Measurements from ENCODE around the gene TJP3.
A peak's percentile ranks its signal among the peaks of the same experiment; 100 is the strongest.

Gene TJP3

DNA sequence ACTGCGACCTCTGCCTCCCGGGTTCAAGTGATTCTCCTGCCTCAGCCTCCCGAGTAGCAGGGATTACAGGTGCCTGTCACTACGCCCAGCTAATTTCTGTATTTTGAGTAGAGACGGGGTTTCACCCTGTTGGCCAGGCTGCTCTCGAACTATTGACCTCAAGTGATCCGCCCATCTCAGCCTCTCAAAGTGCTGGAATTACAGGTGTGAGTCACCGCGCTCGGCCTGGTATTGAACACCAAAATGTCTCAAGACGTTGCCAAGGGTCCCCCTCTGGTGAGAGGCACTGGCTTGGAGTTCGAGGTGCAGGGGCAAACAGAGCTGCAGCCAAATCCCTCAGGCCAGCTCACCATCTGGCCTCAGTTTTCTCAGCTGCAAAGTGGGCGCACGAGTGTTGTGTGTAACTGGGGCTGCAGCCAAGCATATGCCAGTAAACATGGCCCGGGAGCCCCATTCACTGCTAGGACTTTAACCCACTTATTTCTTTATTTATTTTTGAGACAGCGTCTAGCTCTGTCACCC is 8.0 kb downstream of the TJP3 start:
- DNase-seq, result no peak

DNA sequence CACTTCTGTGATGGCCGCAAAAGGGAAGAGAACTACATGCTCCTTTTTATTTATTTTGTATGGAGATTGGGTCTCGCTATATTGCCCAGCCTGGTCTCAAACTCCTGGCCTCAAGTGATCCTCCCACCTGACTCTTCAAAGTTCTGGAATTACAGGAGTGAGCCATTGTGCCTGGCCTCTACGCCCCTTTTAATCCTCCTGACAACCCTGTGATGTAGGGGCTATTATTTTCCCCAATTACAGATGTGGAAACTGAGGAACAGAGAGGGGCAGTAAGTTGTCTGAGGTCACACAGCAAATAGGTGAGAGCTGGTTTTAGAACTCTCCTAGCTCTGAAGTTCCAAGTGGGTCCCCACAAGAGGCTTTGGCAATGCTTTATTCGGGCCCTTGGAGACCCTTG is 11.7 kb downstream of the TJP3 start:
- no peak for DNase-seq

DNA sequence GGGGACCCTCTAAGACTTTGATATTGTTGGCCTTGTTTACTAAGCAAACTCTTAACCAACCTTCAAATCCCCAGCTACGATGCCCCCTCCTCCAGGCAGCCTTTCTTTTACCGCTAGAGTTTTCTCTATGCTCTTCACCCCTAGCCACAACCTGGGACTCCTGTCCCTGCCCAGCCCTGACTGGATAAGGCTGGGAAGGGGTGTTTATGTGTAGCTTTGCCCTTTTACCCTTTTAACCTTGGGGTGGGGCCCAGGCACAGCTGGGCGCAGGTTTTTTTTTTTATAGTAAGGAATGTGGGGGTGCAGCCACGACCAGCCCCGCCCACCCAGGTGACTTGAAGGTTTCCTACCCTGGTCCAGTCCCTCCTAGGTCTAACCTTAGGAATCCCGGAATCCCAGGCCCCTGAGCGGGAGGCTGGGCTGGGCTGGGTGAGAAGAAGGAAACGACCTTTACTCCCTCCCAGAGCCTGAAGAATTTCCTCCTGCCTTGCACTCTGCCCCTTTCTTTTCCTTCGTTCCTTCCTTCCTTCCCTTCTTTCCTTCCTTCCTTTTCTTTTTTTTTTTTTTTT is 12.2 kb downstream of the TJP3 start:
- DNase-seq, result no peak

DNA sequence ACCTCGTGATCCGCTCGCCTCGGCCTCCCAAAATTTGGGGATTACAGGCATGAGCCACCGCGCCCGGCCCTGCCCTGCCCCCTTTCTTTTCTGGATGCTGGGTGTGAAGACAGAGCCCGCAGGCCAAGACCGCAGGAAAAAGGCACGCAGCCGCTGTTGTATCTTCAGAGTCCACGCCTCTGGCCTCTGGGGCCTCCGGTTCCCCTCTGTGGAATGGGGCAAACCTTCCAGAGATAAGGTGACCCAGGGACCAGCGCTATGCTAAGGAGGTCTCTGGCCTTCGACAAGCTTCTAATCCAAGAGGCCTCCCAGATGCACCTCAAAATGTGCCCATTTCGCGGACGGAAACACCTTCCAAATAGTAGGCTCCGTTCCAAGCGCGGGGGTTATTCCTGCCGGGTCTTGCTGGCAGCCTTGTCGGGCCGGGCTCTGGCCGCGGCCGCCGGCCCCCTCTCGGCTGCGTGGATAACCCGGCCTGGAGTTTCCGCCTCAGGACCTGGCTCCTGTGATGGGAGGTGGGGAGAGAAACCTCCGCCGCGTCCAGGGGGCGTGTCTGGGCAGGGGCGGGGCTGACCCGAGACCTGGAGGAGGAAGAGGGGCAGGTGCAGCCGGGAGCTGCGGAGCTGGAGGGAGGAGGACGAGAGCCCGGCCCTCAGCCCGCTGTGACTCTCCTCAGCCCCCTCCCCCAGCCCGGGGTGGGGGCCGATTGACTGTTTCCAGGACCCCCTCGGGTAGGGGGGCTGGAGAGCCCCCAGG is 13.1 kb downstream of the TJP3 start:
- peak; percentile 93 for DNase-seq

DNA sequence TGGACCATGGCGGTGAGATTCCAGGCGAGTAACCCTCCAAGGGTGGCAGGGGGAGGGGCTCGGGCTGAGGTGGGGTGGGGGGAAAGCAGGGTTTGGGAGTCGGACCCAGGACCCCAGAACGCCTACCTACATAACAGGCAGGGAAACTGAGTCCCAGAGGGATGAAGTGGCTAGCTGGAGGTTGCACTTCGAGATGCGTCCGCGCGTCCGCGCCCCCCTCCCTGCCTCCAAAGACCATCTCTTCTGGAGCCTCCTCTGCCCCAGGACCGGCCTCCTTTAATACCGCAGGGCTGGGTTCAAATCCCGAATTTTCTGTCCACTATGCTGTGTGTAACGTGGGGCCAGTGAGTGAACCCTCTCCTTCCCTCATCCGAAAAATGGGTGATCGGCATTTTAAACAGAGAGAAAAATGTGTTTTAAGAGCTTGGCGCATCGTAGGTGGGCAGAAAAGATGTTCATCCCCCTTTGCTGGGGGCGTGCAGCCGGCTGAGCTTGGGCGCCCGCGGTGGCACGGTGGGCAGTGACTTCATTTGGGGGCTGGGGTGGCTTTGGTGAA is 13.8 kb downstream of the TJP3 start:
- DNase-seq, result no peak

DNA sequence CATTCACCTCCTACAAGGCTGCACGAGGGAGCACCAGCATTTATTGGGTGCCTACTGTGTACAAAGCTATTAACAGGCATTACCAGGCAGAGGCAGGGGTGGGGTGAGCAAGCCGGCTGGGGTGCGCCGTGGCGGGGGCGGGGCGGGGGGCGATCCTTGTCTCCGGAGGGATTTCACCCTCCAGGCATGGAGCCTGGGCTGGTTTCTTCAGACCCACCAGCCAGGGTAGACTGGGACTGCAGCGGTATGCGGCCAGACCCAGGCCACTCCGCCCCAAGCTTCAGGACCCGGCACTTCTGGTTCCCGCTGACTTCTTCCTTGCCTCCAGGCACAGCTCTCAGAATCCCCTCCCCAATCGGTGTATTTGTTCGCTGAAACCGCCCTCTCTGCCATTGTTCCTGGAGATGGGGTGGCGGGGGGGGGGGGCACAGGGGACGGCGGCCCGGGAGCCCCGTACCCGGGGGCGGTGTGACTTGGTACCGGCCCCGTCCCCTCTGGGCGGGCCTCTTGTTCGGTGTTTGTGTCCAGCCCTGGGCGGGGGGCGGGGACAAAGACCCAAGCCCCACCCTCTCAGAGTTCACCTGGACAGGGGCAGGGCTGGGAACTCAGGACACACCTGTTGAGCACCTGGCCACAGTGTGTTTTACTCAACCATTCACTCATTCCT is 14.4 kb downstream of the TJP3 start:
- no peak for DNase-seq

DNA sequence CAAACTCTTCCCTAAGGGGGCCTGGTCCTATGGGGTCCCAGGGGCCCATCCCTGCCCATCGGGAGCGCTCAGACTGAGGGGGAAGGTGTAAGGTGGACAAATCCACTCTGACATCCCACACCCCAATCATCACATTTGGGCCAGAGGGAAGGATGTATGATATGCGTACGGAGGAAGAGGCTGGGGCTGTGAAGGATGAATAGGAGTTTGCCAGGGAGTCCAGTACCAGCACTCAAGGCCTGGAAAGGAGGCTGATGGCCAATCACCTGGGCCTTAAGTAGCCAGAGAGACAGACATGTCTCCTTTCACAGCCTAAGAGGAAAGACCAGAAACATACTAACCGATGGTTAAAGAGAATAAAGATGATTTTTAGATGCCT is 14.9 kb downstream of the TJP3 start:
- DNase-seq, result no peak

DNA sequence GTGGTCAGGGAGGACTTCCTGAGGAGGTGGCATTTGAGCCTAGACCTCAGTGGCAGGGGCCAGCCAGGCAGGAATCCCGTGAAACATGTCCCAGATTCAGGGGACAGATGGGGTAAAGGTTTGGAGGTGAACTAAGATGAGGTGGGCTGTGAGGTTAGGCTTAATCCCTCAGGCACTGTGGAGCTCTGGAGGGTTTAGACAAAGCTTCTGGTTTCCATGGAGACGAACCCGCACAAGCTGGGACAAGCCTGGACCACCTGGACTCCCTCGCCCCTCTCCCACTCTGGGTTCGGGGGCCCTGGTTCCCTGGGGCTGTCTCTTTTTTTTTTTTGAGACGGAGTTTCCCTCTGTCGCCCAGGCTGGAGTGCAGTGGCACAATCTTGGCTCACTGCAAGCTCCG is 15.7 kb downstream of the TJP3 start:
- DNase-seq, result peak; percentile 97

DNA sequence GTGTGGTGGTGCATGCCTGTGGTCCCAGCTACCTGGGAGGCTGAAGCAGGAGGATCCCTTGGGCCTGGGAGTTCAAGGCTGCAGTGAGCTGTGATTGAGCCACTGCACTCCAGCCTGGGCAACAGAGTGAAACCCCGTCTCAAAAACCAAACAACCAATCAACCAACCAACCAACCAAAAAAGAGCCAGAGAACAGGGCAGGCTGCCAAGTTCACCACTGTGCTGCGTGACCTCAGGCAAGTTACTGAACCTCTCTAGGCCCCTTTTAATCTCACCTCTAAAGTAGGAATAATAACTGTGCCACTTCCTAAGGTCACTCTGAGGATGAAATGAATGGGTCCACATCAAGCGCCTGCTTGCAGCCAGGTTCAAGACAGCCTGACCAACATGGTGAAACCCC is 16.9 kb downstream of the TJP3 start:
- DNase-seq, result peak; percentile 21

DNA sequence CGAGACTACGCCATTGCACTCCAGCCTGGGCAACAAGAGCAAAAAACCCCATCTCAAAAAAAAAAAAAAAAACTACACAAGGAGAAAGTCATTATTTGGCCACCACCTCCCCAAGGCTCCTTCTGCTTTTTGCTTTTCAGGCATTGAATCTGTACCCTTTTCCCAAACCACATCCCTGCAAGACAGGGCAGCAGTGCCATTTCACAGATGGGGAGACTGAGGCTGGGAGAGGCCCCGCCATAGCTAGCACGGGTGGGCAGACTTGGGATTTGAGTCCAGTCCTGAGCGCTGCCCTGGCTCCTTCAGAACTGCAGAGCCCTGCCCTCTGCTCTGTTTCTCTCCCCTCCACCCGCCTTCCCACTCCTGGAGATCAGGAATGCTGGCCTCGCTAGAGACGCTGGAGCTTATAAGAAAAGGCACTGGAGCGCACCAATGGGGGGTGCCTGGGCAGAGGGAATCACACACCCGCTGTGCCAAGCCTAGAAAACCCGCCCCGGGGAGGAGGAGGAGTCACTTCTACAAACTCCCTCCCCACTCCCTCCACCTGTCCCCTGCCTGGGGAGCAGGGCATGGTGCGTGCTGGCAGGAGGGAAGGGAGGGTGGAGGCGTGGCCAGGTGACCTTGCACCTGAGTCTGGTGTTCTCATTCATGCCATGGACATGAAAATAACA is 17.6 kb downstream of the TJP3 start:
- peak; percentile 97 for DNase-seq

DNA sequence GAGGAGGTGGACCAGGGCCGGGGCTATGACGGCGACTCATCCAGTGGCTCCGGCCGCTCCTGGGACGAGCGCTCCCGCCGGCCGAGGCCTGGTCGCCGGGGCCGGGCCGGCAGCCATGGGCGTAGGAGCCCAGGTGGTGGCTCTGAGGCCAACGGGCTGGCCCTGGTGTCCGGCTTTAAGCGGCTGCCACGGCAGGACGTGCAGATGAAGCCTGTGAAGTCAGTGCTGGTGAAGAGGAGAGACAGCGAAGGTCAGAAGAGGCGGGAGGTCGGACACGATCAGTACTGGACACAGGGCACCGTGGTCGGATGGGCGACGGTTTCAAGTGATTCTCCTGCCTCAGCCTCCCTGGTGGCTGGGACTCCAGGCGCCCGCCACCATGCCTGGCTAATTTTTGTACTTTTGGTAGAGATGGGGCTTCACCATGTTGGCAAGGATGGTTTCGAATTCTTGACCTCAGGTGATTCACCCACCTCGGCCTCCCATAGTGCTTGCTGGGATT is 22.3 kb downstream of the TJP3 start:
- no peak for DNase-seq

DNA sequence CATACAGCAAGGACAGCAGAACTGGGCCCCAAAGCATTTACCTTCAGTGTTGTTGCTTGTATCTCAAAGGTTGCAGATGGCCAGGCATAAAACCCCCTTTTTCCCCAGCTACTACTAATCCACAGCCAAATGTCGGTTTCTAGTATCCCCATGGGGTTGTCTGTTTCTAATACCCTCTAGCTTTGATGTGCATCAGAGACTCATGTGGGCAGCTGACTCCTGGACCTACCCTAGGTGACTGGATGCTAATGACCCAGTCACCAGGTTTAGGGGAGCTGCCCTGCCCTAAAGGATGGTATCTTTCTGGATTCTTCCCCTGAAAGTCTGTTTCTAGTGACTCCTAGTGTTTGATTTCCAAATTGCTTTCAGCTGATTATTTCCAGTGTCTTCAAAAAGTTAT is 23.9 kb downstream of the TJP3 start:
- no peak for DNase-seq

DNA sequence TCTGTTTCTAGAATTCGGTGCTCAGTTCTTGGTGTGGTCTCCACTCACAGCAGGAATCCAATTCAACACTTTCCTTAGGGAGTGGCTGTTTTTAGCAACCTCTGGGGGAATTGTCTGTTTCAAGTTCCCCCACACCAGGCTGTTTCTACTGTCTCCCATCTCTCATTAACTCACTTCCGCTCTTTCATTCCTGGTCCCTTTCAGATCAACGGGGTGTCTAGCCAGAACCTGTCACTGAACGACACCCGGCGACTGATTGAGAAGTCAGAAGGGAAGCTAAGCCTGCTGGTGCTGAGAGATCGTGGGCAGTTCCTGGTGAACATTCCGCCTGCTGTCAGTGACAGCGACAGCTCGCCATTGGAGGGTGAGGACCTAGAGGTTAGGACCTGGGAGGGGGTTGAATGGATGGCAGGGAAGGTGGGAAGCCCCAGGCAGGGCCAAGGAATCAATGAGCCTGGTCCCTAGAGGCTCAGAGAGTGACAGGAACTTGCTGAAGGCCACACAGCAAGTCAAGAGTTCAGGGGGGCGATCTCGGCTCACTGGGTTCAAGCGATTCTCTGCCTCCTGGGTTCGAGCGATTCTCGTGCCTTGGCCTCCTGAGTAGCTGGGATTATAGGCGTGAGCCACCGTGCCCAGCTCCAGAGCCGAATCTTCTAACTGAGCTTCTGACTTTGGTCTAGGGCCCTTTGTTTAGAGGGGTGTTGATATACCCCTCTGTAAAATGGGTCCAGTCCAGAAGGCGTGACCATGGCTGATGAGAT is 25.5 kb downstream of the TJP3 start:
- no peak for DNase-seq

DNA sequence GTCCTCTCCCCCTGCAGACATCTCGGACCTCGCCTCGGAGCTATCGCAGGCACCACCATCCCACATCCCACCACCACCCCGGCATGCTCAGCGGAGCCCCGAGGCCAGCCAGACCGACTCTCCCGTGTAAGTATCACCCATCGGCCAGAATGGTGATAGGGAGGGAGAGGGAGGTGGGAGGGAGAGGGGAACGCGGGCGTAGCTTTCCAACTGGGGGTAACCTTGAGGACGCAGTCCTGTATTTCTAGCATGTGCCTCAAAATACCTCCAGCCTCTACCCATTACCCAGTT is 26.1 kb downstream of the TJP3 start:
- DNase-seq, result no peak

DNA sequence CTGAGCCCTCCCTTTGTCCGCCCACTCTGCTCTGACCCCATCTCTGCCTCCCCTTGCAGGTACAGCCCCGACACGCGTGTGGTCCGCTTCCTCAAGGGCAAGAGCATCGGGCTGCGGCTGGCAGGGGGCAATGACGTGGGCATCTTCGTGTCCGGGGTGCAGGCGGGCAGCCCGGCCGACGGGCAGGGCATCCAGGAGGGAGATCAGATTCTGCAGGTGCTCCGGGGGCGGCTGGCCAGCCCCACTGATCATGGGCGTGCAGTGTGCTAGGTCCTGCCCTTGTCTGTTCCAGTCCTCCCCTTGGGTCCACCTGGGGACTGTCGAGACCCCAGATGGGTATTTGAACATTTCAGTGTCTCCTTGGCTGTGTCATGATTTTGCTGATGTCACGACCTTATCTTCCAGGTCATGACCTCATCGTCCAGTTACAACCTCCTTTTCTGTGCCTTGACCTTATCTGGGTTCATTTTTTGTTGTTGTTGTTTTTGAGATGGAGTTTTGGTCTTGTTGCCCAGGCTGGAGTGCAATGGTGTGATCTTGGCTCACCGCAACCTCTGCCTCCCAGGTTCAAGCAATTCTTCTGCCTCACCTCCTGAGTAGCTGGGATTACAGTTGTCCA is 28.0 kb downstream of the TJP3 start:
- no peak for DNase-seq

DNA sequence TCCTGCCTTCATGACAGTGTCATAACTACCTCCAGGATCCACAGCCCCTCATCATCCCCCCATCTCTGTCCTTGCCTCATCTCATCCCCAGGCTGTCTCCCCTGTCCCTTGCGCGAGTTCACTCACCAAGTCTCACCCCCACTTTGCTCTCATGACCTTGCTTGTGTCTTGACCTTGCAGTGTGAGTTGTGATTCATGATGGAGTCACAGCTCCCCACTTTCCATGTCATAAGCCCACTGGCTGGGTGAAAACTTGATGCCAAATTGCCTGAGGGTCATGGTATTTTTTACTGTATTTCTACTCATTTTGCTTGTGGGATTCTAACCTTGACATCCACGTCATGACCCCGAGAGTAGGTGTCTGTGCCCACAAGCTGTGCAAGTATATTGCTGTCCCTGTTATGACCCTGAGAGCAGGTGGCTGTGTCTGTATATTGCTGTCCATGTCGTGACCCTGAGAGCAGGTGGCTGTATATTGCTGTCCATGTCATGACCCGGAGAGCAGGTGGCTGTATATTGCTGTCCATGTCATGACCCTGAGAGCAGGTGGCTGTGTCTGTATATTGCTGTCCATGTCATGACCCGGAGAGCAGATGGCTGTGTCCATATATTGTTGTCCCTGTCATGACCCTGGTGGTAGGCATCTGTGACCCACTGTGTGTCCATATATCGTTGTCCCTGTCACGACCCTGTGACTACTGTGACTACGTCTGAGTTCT is 29.5 kb downstream of the TJP3 start:
- no peak for DNase-seq

DNA sequence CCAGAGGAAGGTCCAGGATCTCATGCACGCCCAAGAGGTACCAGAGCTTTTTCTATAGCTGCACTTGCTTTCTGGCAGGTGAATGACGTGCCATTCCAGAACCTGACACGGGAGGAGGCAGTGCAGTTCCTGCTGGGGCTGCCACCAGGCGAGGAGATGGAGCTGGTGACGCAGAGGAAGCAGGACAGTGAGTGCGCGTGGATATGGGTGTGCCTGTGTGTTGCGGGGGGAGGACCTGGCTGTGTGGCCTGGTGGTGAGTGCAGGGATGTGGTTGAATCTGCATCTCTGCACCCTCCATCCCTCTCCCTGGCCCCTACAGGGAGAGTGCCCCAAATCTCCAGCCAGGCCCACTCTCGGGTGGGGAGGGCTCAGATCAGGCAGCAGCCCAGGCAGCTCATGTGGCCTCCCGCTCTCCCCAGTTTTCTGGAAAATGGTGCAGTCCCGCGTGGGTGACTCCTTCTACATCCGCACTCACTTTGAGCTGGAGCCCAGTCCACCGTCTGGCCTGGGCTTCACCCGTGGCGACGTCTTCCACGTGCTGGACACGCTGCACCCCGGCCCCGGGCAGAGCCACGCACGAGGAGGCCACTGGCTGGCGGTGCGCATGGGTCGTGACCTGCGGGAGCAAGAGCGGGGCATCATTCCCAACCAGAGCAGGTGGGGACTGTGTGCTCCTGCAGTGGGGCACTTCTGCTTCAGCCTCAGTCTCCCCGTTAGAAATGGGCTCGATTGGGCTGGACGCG is 30.5 kb downstream of the TJP3 start:
- DNase-seq, result no peak

DNA sequence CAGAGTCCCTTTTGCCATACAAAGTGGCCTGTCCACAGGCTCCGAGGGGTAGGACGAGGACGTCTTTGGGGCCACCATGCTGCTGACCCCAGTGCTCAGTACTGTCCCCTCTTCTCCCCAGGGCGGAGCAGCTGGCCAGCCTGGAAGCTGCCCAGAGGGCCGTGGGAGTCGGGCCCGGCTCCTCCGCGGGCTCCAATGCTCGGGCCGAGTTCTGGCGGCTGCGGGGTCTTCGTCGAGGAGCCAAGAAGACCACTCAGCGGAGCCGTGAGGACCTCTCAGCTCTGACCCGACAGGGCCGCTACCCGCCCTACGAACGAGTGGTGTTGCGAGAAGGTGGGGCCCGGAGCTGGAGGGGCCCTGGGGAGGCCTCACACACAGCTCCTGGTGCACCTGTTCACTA is 32.2 kb downstream of the TJP3 start:
- no peak for DNase-seq

DNA sequence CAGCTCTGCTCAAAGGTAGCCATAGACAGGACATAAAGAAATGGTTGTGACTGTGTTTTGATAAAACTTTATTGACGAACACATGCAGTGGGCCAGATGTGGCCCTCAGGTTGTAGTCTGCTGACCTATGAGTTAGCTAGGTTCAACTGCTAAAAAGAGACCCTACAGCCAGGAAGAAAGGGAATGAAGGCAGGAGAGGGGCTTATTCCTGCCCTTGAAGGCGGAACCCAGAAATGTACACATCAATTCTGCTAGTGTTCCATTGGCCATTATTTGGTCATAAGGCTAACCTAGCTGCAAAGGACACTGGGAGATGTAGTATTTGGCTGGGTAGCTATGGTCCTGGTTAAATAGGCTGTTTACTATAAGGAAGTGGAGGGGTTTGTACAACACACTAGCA is 35.3 kb downstream of the TJP3 start:
- DNase-seq, result no peak

DNA sequence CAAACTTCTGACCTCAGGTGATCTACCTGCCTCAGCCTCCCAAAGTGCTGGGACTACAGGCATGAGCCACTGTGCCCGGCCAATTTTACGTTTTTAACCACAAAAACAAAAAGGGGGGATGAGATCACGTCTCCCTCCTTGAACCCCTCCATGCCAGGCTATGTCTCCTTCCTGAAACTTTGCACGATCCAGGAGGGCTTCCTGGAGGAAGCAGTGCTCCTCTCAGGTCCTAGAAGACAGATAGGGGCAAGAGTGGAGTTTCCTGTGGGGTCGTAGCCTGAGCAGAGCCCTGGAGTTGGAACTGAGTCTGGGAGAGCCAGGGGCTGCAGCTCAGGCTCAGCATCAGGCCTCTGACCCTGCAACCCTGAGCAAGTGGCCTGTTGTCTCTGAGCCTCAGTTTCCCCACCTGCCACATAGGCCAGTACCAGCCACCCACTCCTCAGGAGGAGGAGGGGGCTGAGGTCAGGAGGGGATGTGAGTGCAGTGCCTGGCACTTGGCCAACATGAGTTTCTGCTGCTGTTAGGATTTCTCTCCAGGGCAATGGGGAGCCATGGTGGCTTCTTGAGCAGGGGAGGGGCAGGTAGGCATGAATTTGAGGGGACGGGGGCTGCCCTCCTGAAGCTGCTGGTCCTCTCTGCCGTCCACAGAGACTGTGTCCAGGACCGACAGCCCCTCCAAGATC is 37.3 kb downstream of the TJP3 start:
- no peak for DNase-seq
